ENCODE measurements around the gene FOCAD. TPM values are rescaled to one million over a fixed set of nuclear protein-coding genes. Genes with fewer than 3 reads are reported as not detected.

FOCAD gene
- total RNA-seq, 1 experiment from 2014 or later = 34.9 TPM

DNA sequence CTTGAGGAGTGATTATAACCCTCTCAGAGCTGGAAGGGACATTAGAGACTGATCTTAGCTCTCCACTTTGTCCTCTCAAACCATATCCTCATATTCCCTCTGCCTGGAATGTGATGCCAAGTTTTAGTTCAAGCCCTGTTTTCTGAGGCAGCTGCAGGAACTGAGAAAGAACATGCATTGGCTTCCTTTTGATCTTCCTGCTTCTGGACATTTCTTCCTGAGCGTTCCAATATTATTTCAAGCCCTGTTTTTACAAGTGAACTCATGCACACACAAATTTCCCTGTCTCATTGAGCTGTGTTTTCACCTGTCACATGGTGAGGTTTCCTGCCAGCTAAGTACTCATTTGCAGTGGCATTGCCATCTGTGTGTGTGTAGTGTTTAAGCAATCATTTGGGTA, 17.0 kb downstream of the FOCAD start:
- Histone ChIP-seq H2AFZ (ENCODE audit: low read length) (no peak overlapping the region), H3K9ac (ENCODE audit: low read length) (no peak overlapping the region), H3K27me3 (ENCODE audit: low read length) (no peaks in the 10 kb centered on the region), H4K20me1 (ENCODE audit: insufficient read depth, low read depth, low read length) (peaks cover 20% of the 10 kb centered on the region; the same call in 1 of the 2 replicates), H3K79me2 (ENCODE audit: low read length) (no peaks in the 10 kb centered on the region), H3K9me3 (ENCODE audit: low read length) (no peaks in the 10 kb centered on the region), H3K4me3 (ENCODE audit: low read length) (no peak overlapping the region), H3K27ac (ENCODE audit: low read length) (no peak overlapping the region), H3K36me3 (ENCODE audit: insufficient read depth, low read length) (no peaks in the 10 kb centered on the region), H3K4me1 (ENCODE audit: low read length) (no peaks in the 10 kb centered on the region), H3K4me2 (ENCODE audit: low read depth, low read length, poor library complexity, severe bottlenecking) (no peak overlapping the region), H3K9me2 (replicated peaks; ENCODE audit: insufficient read depth, low read length) (no peaks in the 10 kb centered on the region)
- DNase-seq = no peak

DNA sequence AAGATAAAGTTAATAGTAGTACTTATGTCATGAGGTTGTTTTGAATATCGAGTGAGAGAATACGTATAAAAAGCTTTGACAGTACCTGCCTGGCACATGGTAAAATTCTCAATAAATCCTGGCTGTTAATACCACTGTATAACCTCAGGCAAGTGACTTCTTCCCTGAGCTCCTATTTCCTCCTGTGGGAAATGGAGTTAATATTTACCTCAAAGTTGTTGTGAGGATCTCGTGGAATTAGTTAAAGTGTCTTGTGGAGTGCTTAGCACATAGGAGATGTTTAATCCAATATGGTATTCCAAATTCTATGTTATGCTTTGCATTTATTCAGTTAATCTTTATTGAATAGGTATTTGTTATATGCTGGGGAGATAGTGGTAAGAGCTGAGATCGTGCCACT, 18.5 kb downstream of the FOCAD start:
- no peak overlapping the region for H3K4me2 ChIP-seq (ENCODE audit: low read depth, low read length, poor library complexity, severe bottlenecking)
- no peak overlapping the region for H3K9ac ChIP-seq (ENCODE audit: low read length)
- no peaks in the 10 kb centered on the region for H3K9me3 ChIP-seq (ENCODE audit: low read length)
- H2AFZ ChIP-seq (ENCODE audit: low read length) = no peak overlapping the region
- peaks cover 19% of the 10 kb centered on the region; the same call in 1 of the 2 replicates for H4K20me1 ChIP-seq (ENCODE audit: insufficient read depth, low read depth, low read length)
- no peaks in the 10 kb centered on the region for H3K27me3 ChIP-seq (ENCODE audit: low read length)
- no peak for DNase-seq
- no peak overlapping the region for H3K27ac ChIP-seq (ENCODE audit: low read length)
- H3K4me3 ChIP-seq (ENCODE audit: low read length) = no peak overlapping the region
- no peaks in the 10 kb centered on the region for H3K79me2 ChIP-seq (ENCODE audit: low read length)
- no peaks in the 10 kb centered on the region for H3K36me3 ChIP-seq (ENCODE audit: insufficient read depth, low read length)
- no peaks in the 10 kb centered on the region for H3K9me2 ChIP-seq (replicated peaks; ENCODE audit: insufficient read depth, low read length)
- no peaks in the 10 kb centered on the region for H3K4me1 ChIP-seq (ENCODE audit: low read length)

GRCh38 chr9:20703146-20703545, 19.1 kb downstream of the FOCAD start:
- Histone ChIP-seq H3K4me1 (ENCODE audit: low read length) (no peaks in the 10 kb centered on the region), H3K27me3 (ENCODE audit: low read length) (no peaks in the 10 kb centered on the region), H2AFZ (ENCODE audit: low read length) (no peak overlapping the region), H3K9me3 (ENCODE audit: low read length) (no peaks in the 10 kb centered on the region), H4K20me1 (ENCODE audit: insufficient read depth, low read depth, low read length) (peaks cover 17% of the 10 kb centered on the region; the same call in 1 of the 2 replicates), H3K9ac (ENCODE audit: low read length) (no peak overlapping the region), H3K4me3 (ENCODE audit: low read length) (no peak overlapping the region), H3K79me2 (ENCODE audit: low read length) (no peaks in the 10 kb centered on the region), H3K4me2 (ENCODE audit: low read depth, low read length, poor library complexity, severe bottlenecking) (no peak overlapping the region), H3K9me2 (replicated peaks; ENCODE audit: insufficient read depth, low read length) (no peaks in the 10 kb centered on the region), H3K27ac (ENCODE audit: low read length) (no peak overlapping the region), H3K36me3 (ENCODE audit: insufficient read depth, low read length) (no peaks in the 10 kb centered on the region)
- no peak for DNase-seq

GRCh38 chr9:20707708-20708107, 23.6 kb downstream of the FOCAD start:
- no peak for DNase-seq
- Histone ChIP-seq H3K9me3 (ENCODE audit: low read length) (no peaks in the 10 kb centered on the region), H3K9me2 (replicated peaks; ENCODE audit: insufficient read depth, low read length) (no peaks in the 10 kb centered on the region), H3K79me2 (ENCODE audit: low read length) (no peaks in the 10 kb centered on the region), H4K20me1 (ENCODE audit: insufficient read depth, low read depth, low read length) (peaks cover 9% of the 10 kb centered on the region), H3K4me3 (ENCODE audit: low read length) (no peak overlapping the region), H3K9ac (ENCODE audit: low read length) (no peak overlapping the region), H3K36me3 (ENCODE audit: insufficient read depth, low read length) (no peaks in the 10 kb centered on the region), H3K4me1 (ENCODE audit: low read length) (no peaks in the 10 kb centered on the region), H2AFZ (ENCODE audit: low read length) (no peak overlapping the region), H3K27me3 (ENCODE audit: low read length) (no peaks in the 10 kb centered on the region), H3K27ac (ENCODE audit: low read length) (no peak overlapping the region), H3K4me2 (ENCODE audit: low read depth, low read length, poor library complexity, severe bottlenecking) (no peak overlapping the region)

GRCh38 chr9:20713172-20713571, 29.1 kb downstream of the FOCAD start:
- no peak for DNase-seq
- no peak overlapping the region for H3K4me2 ChIP-seq (ENCODE audit: low read depth, low read length, poor library complexity, severe bottlenecking)
- no peak overlapping the region for H3K4me3 ChIP-seq (ENCODE audit: low read length)
- H3K27me3 ChIP-seq (ENCODE audit: low read length) = no peaks in the 10 kb centered on the region
- H4K20me1 ChIP-seq (ENCODE audit: insufficient read depth, low read depth, low read length) = peaks cover 8% of the 10 kb centered on the region
- H2AFZ ChIP-seq (ENCODE audit: low read length) = no peak overlapping the region
- H3K9ac ChIP-seq (ENCODE audit: low read length) = no peak overlapping the region
- H3K4me1 ChIP-seq (ENCODE audit: low read length) = no peaks in the 10 kb centered on the region
- no peaks in the 10 kb centered on the region for H3K36me3 ChIP-seq (ENCODE audit: insufficient read depth, low read length)
- no peaks in the 10 kb centered on the region for H3K9me2 ChIP-seq (replicated peaks; ENCODE audit: insufficient read depth, low read length)
- H3K9me3 ChIP-seq (ENCODE audit: low read length) = no peaks in the 10 kb centered on the region
- no peaks in the 10 kb centered on the region for H3K79me2 ChIP-seq (ENCODE audit: low read length)
- H3K27ac ChIP-seq (ENCODE audit: low read length) = no peak overlapping the region

- Histone ChIP-seq H3K9ac (ENCODE audit: low read length) (no peak overlapping the region), H3K4me3 (ENCODE audit: low read length) (no peak overlapping the region), H3K4me1 (ENCODE audit: low read length) (no peaks in the 10 kb centered on the region), H4K20me1 (ENCODE audit: insufficient read depth, low read depth, low read length) (peaks cover 8% of the 10 kb centered on the region; the same call in 1 of the 2 replicates), H3K79me2 (ENCODE audit: low read length) (no peaks in the 10 kb centered on the region), H2AFZ (ENCODE audit: low read length) (no peak overlapping the region), H3K9me3 (ENCODE audit: low read length) (no peaks in the 10 kb centered on the region), H3K27ac (ENCODE audit: low read length) (no peak overlapping the region), H3K27me3 (ENCODE audit: low read length) (no peaks in the 10 kb centered on the region), H3K9me2 (replicated peaks; ENCODE audit: insufficient read depth, low read length) (no peaks in the 10 kb centered on the region), H3K36me3 (ENCODE audit: insufficient read depth, low read length) (no peaks in the 10 kb centered on the region), H3K4me2 (ENCODE audit: low read depth, low read length, poor library complexity, severe bottlenecking) (no peak overlapping the region)
- DNase-seq = no peak
These were observed 30.7 kb downstream of the FOCAD start for GRCh38 chr9:20714442-20715415.

GRCh38 chr9:20722221-20722620, 38.2 kb downstream of the FOCAD start:
- no peaks in the 10 kb centered on the region for H3K9me3 ChIP-seq (ENCODE audit: low read length)
- no peaks in the 10 kb centered on the region for H4K20me1 ChIP-seq (ENCODE audit: insufficient read depth, low read depth, low read length)
- H3K4me3 ChIP-seq (ENCODE audit: low read length) = no peak overlapping the region
- H3K36me3 ChIP-seq (ENCODE audit: insufficient read depth, low read length) = no peaks in the 10 kb centered on the region
- H3K27me3 ChIP-seq (ENCODE audit: low read length) = no peaks in the 10 kb centered on the region
- H2AFZ ChIP-seq (ENCODE audit: low read length) = no peak overlapping the region
- H3K9ac ChIP-seq (ENCODE audit: low read length) = no peak overlapping the region
- no peaks in the 10 kb centered on the region for H3K79me2 ChIP-seq (ENCODE audit: low read length)
- H3K4me2 ChIP-seq (ENCODE audit: low read depth, low read length, poor library complexity, severe bottlenecking) = no peak overlapping the region
- no peak for DNase-seq
- no peaks in the 10 kb centered on the region for H3K9me2 ChIP-seq (replicated peaks; ENCODE audit: insufficient read depth, low read length)
- no peak overlapping the region for H3K27ac ChIP-seq (ENCODE audit: low read length)
- H3K4me1 ChIP-seq (ENCODE audit: low read length) = no peaks in the 10 kb centered on the region

DNA sequence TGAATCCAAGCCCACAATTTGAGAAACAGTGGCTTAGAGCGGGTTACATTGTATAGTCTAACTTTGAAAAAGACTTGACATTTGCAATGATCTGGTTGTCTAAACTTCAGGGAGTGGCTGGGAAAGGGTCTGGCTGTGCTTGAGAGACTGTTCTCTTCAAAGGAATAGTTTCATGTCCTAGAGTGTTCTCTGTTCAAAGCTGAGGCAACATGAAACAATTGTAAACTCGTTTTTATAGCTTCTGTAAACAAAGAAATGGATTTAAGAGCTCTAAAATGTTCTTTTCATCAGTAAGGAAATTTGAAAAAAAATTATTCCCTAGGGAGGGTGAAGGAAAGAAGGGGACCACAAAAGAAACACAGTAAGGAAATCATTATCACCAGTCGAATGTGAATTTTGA, 41.6 kb downstream of the FOCAD start:
- H3K36me3 ChIP-seq (ENCODE audit: insufficient read depth, low read length) = no peaks in the 10 kb centered on the region
- H3K4me1 ChIP-seq (ENCODE audit: low read length) = no peaks in the 10 kb centered on the region
- H2AFZ ChIP-seq (ENCODE audit: low read length) = no peak overlapping the region
- no peaks in the 10 kb centered on the region for H3K27me3 ChIP-seq (ENCODE audit: low read length)
- DNase-seq = no peak
- no peak overlapping the region for H3K4me3 ChIP-seq (ENCODE audit: low read length)
- H3K9ac ChIP-seq (ENCODE audit: low read length) = no peak overlapping the region
- H4K20me1 ChIP-seq (ENCODE audit: insufficient read depth, low read depth, low read length) = no peaks in the 10 kb centered on the region
- no peaks in the 10 kb centered on the region for H3K9me3 ChIP-seq (ENCODE audit: low read length)
- H3K79me2 ChIP-seq (ENCODE audit: low read length) = no peaks in the 10 kb centered on the region
- H3K4me2 ChIP-seq (ENCODE audit: low read depth, low read length, poor library complexity, severe bottlenecking) = no peak overlapping the region
- no peaks in the 10 kb centered on the region for H3K9me2 ChIP-seq (replicated peaks; ENCODE audit: insufficient read depth, low read length)
- no peak overlapping the region for H3K27ac ChIP-seq (ENCODE audit: low read length)
